T47D (cell line): ENCODE measurements around the gene DGCR8.

Source experiments
- DNase-seq, 2 experiments: peaks; one replicate each; pipeline versions ENCODE4 v3.0.0 to v3.0.0-alpha.2; 2011 to 2012; ENCODE audit warnings: low read depth in 1 of 2, low spot score in 1 of 2
- JUND ChIP-seq: IDR thresholded peaks from 2 replicates; pipeline ENCODE4 v1.6.1; 2012; ENCODE audit warnings: low read depth
- in situ Hi-C: cut with HindIII; loops from 2 replicates; pipeline ENCODE4 v1.10.0; 2016; ENCODE audit warnings: low sequenced_read_pairs, low pct_unique_long_range_greater_than_20kb

DGCR8 gene

DNA sequence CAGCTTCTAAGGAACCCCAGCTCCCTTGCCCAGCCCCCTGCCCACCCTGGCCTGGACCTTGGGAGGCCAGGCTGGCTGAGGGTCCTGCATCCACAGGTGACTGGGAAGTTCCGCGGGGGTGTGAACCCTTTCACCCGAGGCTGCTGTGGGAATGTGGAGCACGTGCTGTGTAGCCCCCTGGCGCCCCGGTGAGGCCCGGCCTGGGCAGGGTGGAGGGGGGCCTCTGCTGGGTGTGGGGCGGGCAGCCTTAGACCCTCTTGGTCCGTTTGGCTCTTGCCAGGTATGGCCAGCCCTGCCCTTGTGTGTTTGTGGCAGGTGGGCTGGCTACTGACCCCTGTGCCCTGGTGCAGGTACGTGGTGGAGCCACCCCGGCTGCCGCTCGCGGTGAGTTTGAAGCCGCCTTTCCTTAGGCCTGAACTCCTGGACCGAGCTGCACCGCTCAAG, 60.5 kb downstream of the DGCR8 start:
- no peak for TF ChIP-seq JUND
- in situ Hi-C loops = no loop called here
- no peak for DNase-seq

DNA sequence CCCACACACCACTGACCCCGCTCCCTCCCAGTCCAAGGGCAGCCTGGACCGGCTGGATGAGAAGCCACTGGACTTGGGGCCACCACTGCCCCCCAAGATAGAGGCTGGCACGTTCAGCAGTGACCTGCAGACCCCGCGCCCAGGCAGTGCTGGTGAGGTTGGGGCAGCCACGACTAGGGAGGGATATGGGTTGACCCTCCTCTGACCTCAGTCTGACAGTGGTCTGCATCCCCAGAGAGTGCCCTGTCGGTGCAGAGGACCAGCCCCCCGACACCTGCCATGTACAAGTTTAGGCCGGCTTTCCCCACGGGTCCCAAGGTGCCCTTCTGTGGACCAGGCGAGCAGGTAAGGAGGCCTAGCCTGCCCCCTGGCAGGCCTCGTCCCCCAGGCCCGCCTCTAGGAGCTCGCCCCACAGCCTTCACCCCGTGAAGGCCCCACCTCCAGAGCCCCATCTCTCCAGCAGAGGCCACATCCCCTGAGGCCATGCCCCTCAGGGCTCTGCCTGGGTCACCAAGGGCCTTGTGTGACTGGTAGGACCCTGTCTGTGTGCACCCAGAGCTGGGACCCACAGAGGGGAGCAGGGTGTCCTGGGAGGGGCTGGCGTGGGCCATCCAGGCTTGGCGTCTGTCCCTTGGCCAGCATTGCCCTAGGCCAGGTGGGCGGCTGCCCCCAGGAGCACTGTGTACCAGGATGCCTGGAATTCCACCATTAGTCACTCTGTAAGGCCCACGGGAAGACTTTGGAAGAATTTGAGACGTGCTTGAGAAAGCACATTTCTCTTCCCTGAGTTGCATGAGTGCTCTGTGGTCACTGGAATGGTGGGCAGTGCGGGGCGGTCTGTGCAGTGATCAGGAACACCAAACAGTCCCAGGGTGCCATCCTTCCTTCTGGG, 61.4 kb downstream of the DGCR8 start:
- no peak for TF ChIP-seq JUND
- no peak for DNase-seq
- in situ Hi-C loops = no loop called here

DNA sequence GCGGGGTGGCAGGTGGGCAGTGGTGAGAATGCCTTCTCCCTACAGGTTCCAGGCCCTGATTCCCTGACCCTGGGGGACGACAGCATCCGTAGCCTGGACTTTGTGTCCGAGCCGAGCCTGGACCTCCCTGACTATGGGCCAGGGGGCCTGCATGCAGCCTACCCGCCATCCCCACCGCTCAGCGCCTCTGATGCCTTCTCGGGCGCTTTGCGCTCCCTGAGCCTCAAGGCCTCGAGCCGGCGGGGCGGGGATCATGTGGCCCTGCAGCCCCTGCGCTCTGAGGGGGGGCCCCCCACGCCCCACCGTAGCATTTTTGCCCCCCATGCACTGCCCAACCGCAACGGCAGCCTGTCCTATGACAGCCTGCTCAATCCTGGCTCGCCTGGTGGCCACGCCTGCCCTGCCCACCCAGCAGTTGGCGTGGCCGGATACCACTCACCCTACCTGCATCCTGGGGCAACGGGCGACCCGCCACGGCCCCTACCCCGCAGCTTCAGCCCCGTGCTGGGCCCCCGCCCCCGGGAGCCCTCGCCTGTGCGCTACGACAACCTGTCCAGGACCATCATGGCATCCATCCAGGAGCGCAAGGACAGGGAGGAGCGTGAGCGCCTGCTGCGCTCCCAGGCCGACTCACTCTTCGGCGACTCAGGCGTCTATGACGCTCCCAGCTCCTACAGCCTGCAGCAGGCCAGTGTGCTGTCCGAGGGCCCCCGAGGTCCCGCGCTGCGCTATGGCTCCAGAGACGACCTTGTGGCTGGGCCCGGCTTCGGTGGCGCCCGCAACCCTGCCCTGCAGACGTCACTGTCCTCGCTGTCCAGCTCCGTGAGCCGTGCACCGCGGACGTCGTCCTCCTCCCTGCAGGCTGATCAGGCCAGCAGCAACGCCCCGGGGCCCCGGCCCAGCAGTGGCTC, 62.9 kb downstream of the DGCR8 start:
- in situ Hi-C loops = no loop called here
- DNase-seq = no peak
- no peak for TF ChIP-seq JUND

DNA sequence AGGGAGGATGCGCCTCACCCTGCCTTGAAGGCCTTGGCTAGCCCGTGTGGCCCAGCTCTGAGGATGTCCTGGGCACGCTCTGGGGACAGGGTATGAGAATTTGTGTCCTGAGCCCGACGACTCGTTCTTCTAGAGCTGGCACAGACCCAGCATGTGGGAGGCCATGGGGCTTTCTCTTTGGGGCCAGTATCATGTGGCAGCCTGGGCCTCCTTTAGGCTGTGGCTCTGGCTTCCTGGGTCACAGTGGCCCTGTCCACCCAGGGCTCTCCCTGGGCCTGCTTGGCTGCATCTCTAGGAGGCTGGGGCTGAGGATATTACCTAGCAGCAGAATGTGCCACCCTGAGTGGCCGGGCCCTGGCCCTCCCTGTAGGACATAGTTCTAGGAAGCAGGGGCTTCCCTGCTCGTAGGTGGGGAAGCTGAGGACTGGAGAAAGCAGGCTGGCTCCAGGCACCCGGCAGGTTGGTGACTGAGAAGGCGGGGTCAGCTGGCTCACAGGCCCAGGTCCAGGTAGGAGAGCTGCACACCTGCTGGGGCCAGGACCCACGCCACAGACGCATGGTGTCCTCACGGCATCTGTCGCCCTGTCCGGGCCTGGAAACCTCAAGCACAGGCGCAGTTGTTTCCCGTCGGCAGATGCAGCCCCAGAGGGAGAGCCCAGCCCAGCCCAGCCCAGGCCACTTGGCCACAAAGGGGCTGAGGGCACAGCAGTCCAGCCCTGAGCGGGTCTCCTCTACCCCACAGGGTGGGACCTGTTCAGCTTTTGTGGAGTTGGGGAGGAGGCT, 64.0 kb downstream of the DGCR8 start:
- in situ Hi-C loops = no loop called here
- no peak for DNase-seq
- TF ChIP-seq JUND = no peak

DNA sequence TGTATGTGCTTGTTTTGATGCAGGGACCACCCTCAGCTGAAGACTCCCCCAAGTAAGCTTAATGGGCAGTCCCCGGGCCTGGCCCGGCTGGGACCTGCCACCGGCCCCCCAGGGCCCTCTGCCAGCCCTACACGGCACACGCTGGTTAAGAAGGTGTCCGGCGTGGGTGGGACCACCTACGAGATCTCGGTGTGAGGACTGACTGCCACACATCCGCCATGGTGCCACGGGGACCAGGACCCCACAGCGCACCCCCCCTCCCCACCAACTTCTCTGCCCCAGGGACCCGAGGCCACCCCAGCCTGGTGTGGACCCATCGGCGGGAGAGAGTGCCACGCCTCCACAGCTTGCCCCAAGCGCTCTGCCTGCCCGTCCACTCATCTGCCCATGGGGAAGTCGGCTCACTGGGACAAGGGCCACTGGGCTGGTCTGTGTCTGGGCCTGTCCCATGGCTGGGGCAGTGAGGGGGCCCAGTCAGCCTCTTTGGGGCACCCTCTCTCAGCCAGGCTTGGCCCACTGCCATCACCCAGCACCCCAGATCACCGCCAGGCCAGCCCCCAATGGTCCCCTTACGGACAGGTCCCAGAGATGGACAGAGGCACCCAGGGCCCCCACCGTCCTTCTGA, 65.3 kb downstream of the DGCR8 start:
- no peak for DNase-seq
- in situ Hi-C loops = no loop called here
- no peak for TF ChIP-seq JUND

DNA sequence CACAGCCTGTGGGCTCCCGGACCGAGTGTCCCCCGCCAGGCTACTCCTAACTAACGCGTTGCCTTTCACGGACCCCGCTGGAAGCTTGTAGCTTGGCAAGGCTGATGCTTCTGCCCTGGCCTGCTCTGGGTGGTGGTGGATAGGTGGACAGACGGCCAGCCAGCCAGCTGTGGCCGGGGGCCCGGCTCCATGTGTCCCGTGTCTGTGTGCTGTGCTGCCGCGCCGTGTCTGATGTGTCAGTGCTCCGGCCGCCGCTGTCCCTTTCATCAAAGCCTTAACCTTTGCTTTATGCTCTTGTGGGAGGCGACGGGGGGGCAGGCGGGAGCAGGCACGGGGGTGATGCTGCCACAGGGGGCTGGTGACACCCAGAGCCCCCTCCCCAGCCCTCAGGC, 65.8 kb downstream of the DGCR8 start:
- TF ChIP-seq JUND = no peak

DNA sequence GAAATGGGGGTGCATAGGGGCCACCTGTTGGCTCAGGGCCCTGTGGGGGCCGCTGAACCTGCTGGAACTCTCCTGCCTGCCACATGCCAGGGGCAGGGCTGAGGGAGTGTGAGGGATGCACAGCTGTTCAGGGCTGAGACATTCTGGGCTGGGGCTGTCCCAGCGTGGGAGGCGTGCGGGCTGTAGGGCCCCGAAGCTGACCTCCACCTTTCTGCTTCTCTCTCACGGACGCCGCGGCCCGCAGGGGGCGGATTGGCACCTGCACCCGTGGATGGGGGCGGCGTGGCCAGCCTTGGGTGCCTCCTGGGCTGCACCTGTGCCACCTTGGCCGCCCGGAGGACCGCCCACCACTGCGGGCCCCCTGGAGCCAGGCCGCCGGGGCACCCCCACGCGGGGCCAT, 66.7 kb downstream of the DGCR8 start:
- TF ChIP-seq JUND = no peak
- DNase-seq = no peak
- in situ Hi-C loops = no loop called here

More for the DNA sequence above, 65.8 kb downstream of the DGCR8 start:
- DNase-seq = no peak
- in situ Hi-C loops = no loop called here

DNA sequence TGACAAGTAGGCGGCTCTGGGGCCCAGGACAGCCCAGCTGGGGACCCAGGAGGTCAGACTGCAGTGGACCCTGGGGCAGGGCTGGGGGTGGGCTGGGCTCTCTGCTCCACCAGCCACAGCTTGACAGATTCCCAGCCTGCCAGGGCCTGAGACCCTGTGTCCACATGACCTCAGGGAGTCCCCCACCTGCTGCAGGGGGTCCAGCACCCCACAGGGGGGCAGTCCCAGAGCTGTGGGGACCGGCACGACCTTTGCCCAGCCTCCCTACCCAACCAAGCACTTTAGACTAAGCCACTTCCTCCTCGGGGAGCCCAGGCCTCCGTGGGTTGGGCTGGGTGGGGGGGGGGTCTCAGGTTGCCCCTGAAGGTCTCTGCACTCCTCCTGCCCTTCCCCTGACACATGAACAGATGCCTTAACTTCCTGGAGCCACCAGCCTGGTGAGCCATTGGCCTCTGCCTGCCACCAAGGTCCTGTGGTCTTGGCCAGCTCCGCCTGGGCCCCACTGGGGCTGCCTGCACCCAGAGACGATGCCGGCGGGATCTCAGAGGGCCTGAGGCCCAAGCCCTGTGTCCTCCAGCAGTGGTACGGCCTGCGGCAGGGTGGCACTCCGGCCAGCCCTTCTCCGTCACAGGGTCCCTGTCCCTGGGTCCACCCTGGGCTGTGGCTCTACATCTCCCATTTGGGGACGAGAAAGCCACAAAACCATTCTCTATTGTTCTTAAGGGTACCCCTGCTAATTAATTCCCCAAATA, 67.4 kb downstream of the DGCR8 start:
- in situ Hi-C loops = no loop called here
- DNase-seq = no peak
- TF ChIP-seq JUND = no peak

DNA sequence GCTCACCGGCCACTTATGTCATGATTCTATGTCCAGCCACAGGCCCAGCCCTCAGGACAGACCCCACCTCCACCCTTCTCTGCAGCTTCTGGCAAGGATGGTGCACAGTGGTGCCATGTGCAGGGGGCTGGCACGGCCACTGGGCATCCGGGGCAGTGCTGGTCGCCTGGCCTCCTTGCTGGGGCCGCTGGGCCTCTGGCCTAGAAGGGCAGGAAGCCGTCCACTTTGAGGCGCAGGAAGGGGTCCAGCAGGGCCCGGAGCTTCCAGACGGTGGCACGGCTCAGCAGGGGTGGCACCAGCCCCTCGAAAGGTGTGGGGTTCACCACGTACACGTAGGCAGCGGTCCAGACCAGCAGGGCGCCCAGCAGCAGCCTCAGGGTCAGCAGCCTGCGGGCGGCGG, 68.4 kb downstream of the DGCR8 start:
- in situ Hi-C loops = no loop called here
- no peak for DNase-seq
- TF ChIP-seq JUND = no peak

DNA sequence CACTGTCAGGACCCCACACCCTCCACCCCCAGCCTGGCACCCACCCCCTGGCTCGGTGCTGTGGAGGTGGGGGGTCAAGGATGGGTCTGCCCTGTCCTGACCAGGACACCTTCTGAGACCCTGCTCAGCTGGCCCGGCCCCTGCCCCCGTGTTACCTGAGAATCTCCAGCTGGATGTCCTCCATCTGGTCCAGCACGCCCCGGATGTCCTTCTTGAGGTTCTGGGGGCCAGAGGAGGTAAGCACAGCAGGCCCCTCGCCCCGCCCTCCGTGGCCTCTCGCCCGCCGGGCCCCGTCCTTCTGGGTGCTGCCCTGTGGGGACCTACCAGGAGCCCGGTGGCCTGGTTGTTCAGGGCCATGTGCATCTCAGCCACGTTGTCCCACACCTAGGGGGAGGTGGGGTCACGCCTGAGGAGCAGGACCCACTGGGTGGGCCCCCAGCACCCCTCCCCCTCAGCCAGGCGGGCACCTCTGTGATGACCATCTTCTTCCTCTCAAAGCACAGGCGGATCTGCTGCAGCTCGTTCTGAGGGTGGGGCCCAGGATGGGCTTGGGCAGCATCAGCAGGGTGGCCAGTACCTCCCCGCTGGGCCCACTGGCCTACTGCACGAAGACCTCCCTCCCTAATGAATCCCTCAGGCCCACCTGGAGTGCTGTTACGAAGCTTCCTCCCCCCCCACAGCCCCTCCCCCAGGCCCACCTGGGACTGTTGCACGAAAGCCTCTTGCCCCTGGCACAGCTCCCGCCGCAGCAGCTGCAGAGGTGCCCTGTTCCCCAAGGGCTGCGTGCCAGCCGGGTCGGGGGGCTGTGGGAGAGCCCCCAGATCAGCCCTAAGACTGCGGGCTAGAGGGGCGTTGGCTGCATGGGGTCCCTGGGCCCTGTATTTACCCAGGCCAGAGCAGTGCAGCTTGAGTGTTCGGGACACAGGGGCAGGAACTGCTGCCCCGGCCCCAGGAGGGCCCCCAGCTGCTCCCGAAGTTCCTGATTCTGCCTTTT, 69.5 kb downstream of the DGCR8 start:
- in situ Hi-C loops = no loop called here
- TF ChIP-seq JUND = no peak
- no peak for DNase-seq
